ENCODE data around the gene EPN2. TPM values are rescaled to one million over a fixed set of nuclear protein-coding genes. Genes with fewer than 3 reads are reported as not detected.
"Not testable (repeated sequence)": the region's sequence is repeated elsewhere in the genome, so short reads cannot be mapped to it uniquely, and the experiment has no call there.

The EPN2 gene
- total RNA-seq, 1 donor from 2014 or later = 7.9 TPM

DNA sequence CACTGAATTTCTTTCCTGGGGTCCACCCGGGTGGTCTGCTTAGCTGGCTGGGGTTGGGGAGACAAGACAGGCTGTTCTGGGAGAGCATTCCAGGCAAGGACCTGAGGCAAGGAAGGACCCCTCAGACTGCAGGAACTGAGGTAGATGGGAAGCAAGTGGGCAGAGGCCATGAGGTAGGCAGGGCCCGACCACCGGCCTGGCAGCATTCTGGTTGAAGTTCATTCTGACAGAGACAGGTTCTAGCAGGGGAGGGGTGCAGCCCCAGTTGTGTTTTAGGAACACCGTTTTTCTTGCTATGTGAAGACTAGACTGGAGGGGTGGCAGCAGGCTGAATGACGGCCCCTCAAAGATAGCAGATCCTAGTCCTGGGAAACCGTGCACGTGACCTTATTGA is 107.9 kb downstream of the EPN2 start:
- intact Hi-C loops (cut with micrococcal nuclease) = no loop called here
- H3K9me3 Mint-ChIP-seq = no peaks in the 10 kb centered on the region
- H3K4me3 Mint-ChIP-seq = no peak overlapping the region
- H3K36me3 Mint-ChIP-seq (ENCODE audit: low read depth) = no peaks in the 10 kb centered on the region
- peaks cover 2% of the 10 kb centered on the region for H3K4me1 Mint-ChIP-seq
- no peak for DNase-seq
- no peak overlapping the region for H3K27ac Mint-ChIP-seq
- peaks cover 7% of the 10 kb centered on the region for H3K27me3 Mint-ChIP-seq

DNA sequence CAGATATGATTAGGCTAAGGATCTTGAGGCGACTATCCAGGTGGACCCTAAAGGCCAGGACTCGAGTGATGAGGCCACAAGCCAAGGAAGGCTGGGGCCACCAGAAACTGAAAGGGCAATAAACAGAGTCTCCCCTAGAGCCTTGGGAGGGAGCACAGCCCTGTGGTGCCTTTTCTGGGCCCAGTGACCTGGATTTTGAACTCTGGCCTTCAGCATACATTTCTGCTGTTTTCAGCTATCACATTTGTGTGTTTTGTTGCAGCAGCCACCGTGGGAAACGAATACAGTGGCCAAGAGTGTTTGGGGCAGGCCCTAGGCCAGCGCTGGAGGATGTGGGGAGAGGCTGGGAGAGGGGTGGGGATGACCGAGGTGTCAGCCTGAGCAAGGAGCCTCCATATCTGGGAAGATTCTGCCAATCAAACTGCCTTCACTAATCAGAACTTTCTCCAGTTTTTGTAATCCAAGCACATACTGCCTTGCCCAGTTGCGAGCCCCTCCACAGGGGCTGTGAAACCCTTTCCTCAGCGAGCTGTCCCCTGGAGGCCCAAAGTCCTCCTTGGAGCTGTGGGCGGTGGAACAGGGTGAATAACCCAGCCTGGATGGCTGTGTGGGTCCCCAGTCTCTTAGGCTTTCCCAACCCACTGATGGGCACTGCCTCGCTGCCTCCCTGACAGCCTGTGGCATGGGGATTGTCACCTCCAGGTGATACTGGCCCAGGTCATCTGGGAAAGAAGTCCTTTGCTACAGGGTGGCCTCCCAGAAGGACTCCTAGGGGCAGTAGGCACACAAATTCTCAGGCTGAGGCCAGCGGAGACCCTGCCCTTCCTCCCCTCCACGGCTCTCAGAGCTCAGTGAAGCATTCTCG is 108.6 kb downstream of the EPN2 start:
- no peak for DNase-seq
- peaks cover 8% of the 10 kb centered on the region for H3K27me3 Mint-ChIP-seq
- H3K9me3 Mint-ChIP-seq = no peaks in the 10 kb centered on the region
- H3K4me1 Mint-ChIP-seq = peaks cover 2% of the 10 kb centered on the region
- intact Hi-C loops (cut with micrococcal nuclease) = no loop called here
- H3K36me3 Mint-ChIP-seq (ENCODE audit: low read depth) = no peaks in the 10 kb centered on the region
- no peak overlapping the region for H3K4me3 Mint-ChIP-seq
- H3K27ac Mint-ChIP-seq = no peak overlapping the region

DNA sequence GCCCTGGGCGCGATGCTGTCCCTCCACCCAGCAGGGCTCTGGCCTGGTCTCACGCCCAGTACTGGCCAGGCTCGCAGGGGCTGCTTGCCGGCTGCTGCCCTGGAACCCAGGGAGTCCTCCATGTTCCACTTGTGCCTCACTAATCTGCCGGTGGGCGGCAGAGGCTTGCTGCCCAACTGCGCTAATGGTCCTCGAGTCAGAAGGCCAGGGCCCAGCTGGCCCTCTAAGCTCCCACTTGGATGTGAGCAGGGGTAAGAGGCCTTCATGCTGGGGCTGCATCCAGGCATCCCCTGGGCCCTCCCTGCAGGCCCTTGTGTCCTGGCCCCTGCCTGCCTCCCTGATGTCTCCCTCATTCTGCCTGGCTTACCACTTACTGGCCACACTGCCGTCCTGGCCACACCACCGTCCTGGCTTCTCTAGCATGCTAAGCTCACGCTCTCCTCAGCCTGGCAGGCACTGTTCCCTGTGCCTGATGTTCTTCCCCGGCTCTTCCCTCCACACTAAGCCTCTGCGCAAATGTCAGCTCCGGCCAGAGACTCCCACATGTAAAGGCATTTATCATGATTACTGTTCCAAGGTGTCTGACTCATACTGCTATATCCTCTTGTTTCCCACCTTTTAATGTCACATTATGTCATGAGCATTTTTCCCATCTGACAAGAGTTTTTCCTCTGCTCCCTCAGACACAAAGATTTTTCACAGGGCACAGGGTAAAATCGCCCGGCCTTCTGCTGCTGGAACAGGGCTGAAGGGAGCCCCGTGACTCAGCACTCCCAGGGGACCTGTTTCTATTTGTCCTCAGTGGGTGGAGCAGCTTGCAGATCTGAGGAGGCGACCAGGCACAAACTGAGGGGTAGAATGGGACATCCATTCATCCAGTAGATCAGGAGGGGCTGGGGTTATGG is 109.4 kb downstream of the EPN2 start:
- no peak for DNase-seq
- H3K27ac Mint-ChIP-seq = no peak overlapping the region

GRCh38 chr17:19347323-19348080 is 110.3 kb downstream of the EPN2 start:
- Mint-ChIP-seq H3K36me3 (ENCODE audit: low read depth) (no peaks in the 10 kb centered on the region), H3K27ac (no peak overlapping the region), H3K4me3 (no peak overlapping the region), H3K9me3 (no peaks in the 10 kb centered on the region), H3K4me1 (peaks cover 2% of the 10 kb centered on the region), H3K27me3 (peaks cover 8% of the 10 kb centered on the region)
- intact Hi-C loops (cut with micrococcal nuclease) = no loop called here
- no peak for DNase-seq

More for the DNA sequence above, 109.4 kb downstream of the EPN2 start:
- no peaks in the 10 kb centered on the region for H3K9me3 Mint-ChIP-seq
- peaks cover 6% of the 10 kb centered on the region for H3K27me3 Mint-ChIP-seq
- intact Hi-C loops (cut with micrococcal nuclease) = no loop called here
- H3K36me3 Mint-ChIP-seq (ENCODE audit: low read depth) = no peaks in the 10 kb centered on the region
- H3K4me3 Mint-ChIP-seq = no peak overlapping the region
- H3K4me1 Mint-ChIP-seq = peaks cover 2% of the 10 kb centered on the region

DNA sequence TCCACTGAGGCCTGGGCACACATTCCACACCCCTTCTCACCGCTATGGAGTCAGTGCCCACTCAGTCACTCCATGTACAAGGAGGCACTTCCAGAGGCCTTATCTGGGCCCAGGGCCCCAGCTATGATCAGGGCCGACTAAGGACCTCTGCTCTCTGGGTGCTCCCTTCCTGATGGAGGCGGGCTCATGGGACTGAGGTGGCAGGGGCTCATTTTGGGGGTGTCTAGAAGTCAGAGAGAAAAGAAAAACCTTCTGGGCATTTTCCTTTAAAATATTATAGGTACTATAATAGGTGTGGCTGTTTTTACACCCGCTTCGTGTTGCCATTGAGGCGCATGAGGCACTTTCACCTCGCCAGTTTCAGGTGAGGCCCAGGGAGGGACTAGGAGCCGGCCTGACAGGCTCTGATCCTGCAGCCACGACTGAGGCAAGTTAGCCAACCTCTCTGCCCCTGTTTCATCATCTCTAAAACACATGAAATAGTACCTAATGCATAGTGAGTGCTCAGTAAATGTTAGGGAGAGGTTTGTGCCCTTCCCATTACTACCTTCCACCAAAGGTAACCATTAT is 111.0 kb downstream of the EPN2 start:
- no peak overlapping the region for H3K4me3 Mint-ChIP-seq
- no peaks in the 10 kb centered on the region for H3K9me3 Mint-ChIP-seq
- DNase-seq = no peak
- peaks cover 2% of the 10 kb centered on the region for H3K4me1 Mint-ChIP-seq
- no peak overlapping the region for H3K27ac Mint-ChIP-seq
- intact Hi-C loops (cut with micrococcal nuclease) = no loop called here
- peaks cover 8% of the 10 kb centered on the region for H3K27me3 Mint-ChIP-seq
- H3K36me3 Mint-ChIP-seq (ENCODE audit: low read depth) = no peaks in the 10 kb centered on the region

GRCh38 chr17:19348806-19349205 is 111.6 kb downstream of the EPN2 start:
- Mint-ChIP-seq H3K27me3 (peaks cover 8% of the 10 kb centered on the region), H3K9me3 (no peaks in the 10 kb centered on the region), H3K36me3 (ENCODE audit: low read depth) (no peaks in the 10 kb centered on the region), H3K4me3 (no peak overlapping the region), H3K4me1 (peaks cover 2% of the 10 kb centered on the region), H3K27ac (no peak overlapping the region)
- intact Hi-C loops (cut with micrococcal nuclease) = no loop called here
- no peak for DNase-seq

GRCh38 chr17:19353401-19353800 is 116.2 kb downstream of the EPN2 start:
- DNase-seq; H3K4me3 Mint-ChIP-seq; H3K9me3 Mint-ChIP-seq; H3K4me1 Mint-ChIP-seq; intact Hi-C loops (cut with micrococcal nuclease); H3K27ac Mint-ChIP-seq; H3K36me3 Mint-ChIP-seq (ENCODE audit: low read depth): not testable (repeated sequence)
- peaks cover 21% of the 10 kb centered on the region for H3K27me3 Mint-ChIP-seq

- no peak overlapping the region for H3K4me3 Mint-ChIP-seq
- no peaks in the 10 kb centered on the region for H3K4me1 Mint-ChIP-seq
- H3K27ac Mint-ChIP-seq = no peak overlapping the region
- no peak for DNase-seq
- no peaks in the 10 kb centered on the region for H3K9me3 Mint-ChIP-seq
- H3K36me3 Mint-ChIP-seq (ENCODE audit: low read depth) = no peaks in the 10 kb centered on the region
- H3K27me3 Mint-ChIP-seq = peaks cover 24% of the 10 kb centered on the region
- intact Hi-C loops (cut with micrococcal nuclease) = no loop called here
These were observed 117.6 kb downstream of the EPN2 start for GRCh38 chr17:19354748-19355147.

DNA sequence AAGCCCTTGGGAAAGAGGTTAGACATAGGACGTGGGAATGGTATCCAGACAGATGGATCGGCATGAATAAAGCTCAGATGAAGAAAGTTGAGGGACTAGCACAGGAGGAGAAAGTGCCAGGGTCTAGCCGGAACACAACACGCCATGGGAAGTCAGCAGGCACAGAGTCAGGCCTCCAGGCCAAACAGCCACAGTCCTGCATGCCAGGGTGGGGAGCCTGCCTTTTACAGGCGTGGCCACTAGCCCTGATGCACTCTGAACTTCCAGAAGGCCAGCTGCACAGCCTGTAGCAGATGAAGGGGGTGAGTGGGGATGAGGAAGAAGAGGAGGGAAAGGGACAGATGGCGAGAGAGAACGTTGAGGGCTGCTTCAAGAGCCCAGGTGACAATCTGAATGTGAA is 120.2 kb downstream of the EPN2 start:
- peak overlapping the region; percentile 51 for H3K27ac Mint-ChIP-seq
- no peaks in the 10 kb centered on the region for H3K36me3 Mint-ChIP-seq (ENCODE audit: low read depth)
- DNase-seq = no peak
- peaks cover 23% of the 10 kb centered on the region for H3K27me3 Mint-ChIP-seq
- H3K9me3 Mint-ChIP-seq = no peaks in the 10 kb centered on the region
- H3K4me1 Mint-ChIP-seq = peaks cover 6% of the 10 kb centered on the region
- no peak overlapping the region for H3K4me3 Mint-ChIP-seq
- intact Hi-C loops (cut with micrococcal nuclease) = no loop called here

GRCh38 chr17:19357761-19358160 is 120.6 kb downstream of the EPN2 start:
- H3K27me3 Mint-ChIP-seq = peaks cover 23% of the 10 kb centered on the region
- no peaks in the 10 kb centered on the region for H3K36me3 Mint-ChIP-seq (ENCODE audit: low read depth)
- H3K27ac Mint-ChIP-seq = no peak overlapping the region
- intact Hi-C loops (cut with micrococcal nuclease) = no loop called here
- peaks cover 6% of the 10 kb centered on the region for H3K4me1 Mint-ChIP-seq
- H3K9me3 Mint-ChIP-seq = no peaks in the 10 kb centered on the region
- no peak for DNase-seq
- no peak overlapping the region for H3K4me3 Mint-ChIP-seq

DNA sequence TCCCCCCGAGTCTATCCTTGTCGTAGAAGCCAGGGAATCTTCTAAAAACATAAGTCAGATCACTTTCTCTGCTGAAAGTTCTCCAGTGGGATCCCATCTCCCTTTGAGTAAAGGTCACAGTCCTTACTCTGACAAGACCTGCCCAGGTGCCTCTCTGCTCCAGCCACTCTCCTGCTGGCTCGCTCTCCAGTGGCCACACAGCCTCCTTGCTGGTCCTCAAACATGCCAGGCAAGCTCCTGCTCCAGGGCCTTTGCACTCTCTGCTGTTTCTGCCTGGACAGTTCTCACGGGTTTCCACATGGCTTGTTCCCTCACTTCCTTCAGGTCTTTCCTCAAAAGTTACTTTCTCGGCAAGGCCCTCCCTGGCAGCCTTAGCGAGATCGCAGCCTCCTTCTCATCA is 122.0 kb downstream of the EPN2 start:
- H3K27ac Mint-ChIP-seq = no peak overlapping the region
- intact Hi-C loops (cut with micrococcal nuclease) = no loop called here
- H3K36me3 Mint-ChIP-seq (ENCODE audit: low read depth) = no peaks in the 10 kb centered on the region
- no peak for DNase-seq
- no peaks in the 10 kb centered on the region for H3K9me3 Mint-ChIP-seq
- H3K27me3 Mint-ChIP-seq = peaks cover 20% of the 10 kb centered on the region
- H3K4me1 Mint-ChIP-seq = peaks cover 11% of the 10 kb centered on the region
- no peak overlapping the region for H3K4me3 Mint-ChIP-seq

- no peak overlapping the region for H3K27ac Mint-ChIP-seq
- intact Hi-C loops (cut with micrococcal nuclease) = loop anchor here (5.0 kb wide), 1 partner anchor 287 kb away; the partner anchor contains the start of gene ALDH3A2
- H3K27me3 Mint-ChIP-seq = peaks cover 17% of the 10 kb centered on the region
- H3K4me3 Mint-ChIP-seq = no peak overlapping the region
- H3K4me1 Mint-ChIP-seq = peaks cover 11% of the 10 kb centered on the region
- no peaks in the 10 kb centered on the region for H3K36me3 Mint-ChIP-seq (ENCODE audit: low read depth)
- no peaks in the 10 kb centered on the region for H3K9me3 Mint-ChIP-seq
- DNase-seq = no peak
These were observed 122.7 kb downstream of the EPN2 start for GRCh38 chr17:19359856-19360255.

GRCh38 chr17:19360772-19361171 is 123.6 kb downstream of the EPN2 start:
- H3K27me3 Mint-ChIP-seq = peaks cover 15% of the 10 kb centered on the region
- no peak for DNase-seq
- peaks cover 11% of the 10 kb centered on the region for H3K4me1 Mint-ChIP-seq
- no peaks in the 10 kb centered on the region for H3K9me3 Mint-ChIP-seq
- H3K27ac Mint-ChIP-seq = no peak overlapping the region
- H3K4me3 Mint-ChIP-seq = no peak overlapping the region
- no peaks in the 10 kb centered on the region for H3K36me3 Mint-ChIP-seq (ENCODE audit: low read depth)
- intact Hi-C loops (cut with micrococcal nuclease) = loop anchor here (5.0 kb wide), 1 partner anchor 287 kb away; the partner anchor contains the start of gene ALDH3A2
